GM21786 (cell line): ENCODE results near the gene FEZF2.

ENCODE experiments used
- ATAC-seq: cut with Tn5 transposase; IDR thresholded peaks from one replicate; pipeline ENCODE4 v1.9.1; 2021; ENCODE audit not compliant: unreplicated experiment

FEZF2 gene

DNA sequence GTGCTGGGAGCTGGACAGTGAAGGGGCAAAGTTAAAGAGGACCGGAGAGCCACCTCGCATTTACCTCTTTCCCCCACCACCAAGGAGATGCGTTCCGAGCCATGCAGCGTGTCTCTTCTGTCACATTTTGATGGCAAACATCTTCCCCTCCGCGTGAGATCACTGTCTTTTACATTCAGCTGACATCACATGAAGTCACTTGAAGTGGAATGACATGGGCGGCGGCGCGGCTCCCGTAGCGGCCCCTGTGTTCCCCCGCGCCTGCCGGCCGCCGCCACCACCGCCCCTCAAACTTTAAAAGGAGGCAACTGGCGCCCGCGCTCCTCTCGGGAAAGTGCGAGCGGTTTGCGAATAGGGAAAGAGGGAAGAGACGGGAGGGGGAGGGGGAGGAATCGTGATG, at the start of gene FEZF2:
FEZF2 (minus strand) TSS at position 336 of the 400 bp plus-strand sequence. CDS start 682 bp downstream, outside the sequence.
- no peak for ATAC-seq

DNA sequence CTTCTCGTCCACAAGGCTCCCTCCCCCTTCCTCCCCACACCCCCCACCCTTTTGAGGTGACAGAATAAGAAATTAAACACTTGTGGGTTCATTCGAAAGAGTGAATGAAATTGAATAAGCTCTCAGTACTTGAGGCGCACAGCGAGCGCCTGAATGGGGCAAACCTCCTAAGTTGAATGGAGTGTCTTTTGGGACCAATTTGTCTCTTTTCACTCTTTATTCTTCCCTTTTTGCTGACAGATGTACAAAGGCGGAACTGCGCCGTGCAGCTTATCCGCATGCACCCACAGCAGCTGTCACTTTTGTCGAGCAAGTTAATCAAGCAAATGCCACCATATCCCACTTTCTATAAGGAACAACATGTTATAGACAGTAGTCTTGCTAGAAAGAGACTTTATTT, 47.9 kb upstream of the FEZF2 start:
- ATAC-seq: no peak

- ATAC-seq: no peak
These were observed 42.8 kb upstream of the FEZF2 start for GRCh38 chr3:62416144-62416543.

DNA sequence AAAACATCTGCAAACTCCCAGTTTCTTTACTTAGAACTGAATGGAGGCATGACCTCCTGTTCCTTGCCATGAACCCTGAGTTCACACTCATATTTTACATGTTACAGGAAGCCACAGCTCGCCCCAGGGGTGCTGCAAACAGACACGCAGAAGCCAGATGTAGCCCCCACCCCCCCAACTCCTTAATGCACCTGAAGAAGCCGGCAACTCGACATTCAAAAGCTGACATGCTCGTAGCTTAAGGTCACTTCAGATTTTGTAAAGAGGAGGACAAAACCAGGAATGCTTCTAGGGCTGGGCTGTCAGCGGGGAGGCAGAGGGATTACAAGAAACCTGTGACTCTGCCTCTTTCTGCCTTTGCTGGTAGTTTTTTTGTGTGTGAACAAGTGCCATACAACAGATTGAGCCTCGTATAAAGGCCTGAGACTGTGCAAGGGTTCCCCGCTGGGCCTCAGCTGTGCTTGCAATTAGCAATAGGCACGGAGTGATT, 42.0 kb upstream of the FEZF2 start:
- no peak for ATAC-seq

DNA sequence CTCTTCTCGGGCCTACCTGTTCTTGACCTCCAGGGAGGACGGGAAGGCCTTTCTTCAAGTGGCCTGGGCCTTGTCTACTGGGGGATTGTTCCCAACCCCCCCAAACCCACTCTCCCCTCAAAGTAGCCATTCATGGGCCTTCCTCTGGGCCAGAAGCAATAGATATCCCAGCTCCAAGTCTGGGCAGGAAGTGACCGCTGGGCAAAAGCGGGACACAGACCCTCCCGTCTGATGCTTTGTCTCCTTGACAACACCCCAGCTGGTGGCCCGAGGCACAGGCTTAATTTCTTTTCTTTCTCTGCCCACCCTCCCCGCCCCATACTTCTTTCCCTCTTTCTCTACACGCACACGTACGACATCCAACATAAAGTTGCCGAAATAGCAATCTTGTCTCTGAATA, 41.4 kb upstream of the FEZF2 start:
- no peak for ATAC-seq

DNA sequence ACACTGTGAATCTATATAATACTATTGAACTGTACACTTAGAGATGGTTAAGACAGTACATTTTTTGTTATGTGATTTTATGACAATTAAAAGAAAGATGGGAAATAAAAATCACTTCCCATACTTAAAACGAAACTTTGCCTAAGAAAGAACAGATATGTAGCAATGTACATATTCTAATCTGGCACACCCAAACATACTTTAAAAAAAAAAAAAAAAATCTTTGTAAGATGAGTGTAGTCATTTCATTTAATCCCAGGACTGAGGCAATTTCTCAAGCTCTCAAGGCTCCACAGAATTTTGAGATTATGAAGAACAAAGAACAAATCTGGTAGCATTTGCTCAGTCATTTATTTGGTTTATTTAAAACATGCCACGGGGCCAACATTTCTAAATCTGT, 40.3 kb upstream of the FEZF2 start:
- ATAC-seq: no peak

DNA sequence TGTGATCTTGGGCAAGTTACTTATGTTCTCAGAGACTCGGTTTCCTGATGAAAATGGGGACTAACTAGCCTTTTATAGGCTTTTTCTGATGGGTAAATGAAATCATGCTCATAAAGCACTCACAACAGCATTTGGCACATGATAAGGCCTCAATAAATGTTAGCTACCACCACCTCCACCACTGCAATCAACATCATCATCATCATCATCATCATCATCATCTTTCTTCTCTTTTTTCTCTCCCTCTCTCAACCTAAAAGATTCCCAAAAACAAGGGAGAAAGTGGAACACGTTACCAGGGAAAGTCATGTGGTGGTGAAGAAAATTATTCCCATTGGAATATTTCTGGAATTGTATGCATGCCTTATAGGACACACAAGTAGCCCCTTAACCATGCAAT, 33.6 kb upstream of the FEZF2 start:
- ATAC-seq: no peak

- ATAC-seq: no peak
These were observed 32.2 kb upstream of the FEZF2 start for GRCh38 chr3:62405566-62405965.

GRCh38 chr3:62405135-62405534, 31.8 kb upstream of the FEZF2 start:
- no peak for ATAC-seq

- no peak for ATAC-seq
These were observed 31.0 kb upstream of the FEZF2 start for GRCh38 chr3:62404321-62404720.

- ATAC-seq: no peak
These were observed 30.4 kb upstream of the FEZF2 start for GRCh38 chr3:62403765-62404164.

DNA sequence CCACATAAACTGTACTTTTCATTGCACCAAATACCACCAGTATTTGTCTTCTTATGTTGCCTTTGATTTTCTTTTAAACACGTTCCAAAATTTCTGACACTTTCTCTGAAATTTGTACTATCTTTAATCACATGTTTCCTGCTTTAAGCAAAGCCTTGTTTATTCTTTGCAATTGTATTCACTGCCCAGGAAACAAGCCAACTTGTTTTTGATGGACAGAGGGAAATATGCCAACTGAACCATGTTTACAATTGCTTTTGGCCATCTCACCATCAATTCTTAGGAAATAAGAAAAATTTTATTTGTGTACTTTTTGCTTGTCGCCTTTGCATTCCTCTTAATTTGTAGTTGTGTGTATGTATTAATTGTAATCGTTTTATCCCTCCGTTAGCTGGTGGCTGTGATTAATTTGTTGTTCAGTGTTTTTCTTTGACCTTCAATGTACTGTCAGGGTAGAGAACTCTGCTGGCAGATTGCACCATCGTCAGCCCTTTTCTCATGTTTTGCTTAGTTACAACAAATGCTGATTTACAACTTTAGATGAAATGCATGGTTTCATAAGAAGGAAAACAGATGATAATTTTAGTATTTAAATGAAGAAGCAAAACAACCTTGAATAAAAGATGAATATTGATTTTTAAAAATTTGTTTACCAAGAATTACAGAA, 19.4 kb upstream of the FEZF2 start:
- ATAC-seq: no peak

GRCh38 chr3:62387251-62387650, 13.9 kb upstream of the FEZF2 start:
- ATAC-seq: no peak

- ATAC-seq: no peak
These were observed 6.0 kb upstream of the FEZF2 start for GRCh38 chr3:62379321-62379798.

- no peak for ATAC-seq
These were observed 5.6 kb upstream of the FEZF2 start for GRCh38 chr3:62378921-62379320.

DNA sequence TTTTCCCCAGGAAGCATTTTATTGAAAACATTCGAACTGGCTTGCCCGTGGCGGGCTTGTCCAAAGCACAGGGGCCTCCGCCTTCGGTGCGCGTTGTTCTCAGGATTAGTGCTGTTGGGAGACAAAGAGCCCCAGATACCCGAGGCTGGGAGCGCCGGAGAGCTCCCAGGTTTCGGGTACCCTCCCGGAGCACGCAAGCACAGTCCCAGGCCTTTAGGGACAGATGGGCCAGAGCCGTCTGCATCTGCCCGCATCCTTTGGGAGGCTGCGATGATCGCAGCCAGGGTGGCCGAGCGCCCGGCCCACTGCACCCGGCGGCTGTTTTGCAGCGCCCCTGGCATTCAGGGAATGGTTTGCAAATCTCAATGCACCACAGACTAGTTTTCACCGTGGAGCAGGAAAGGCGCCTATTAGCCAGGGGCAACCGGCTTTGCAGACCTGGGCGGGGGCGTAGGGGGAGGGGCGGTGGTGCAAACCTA, 5.0 kb upstream of the FEZF2 start:
- no peak for ATAC-seq

- ATAC-seq: no peak
These were observed 3.8 kb upstream of the FEZF2 start for GRCh38 chr3:62376906-62377877.

- ATAC-seq: no peak
These were observed 3.0 kb upstream of the FEZF2 start for GRCh38 chr3:62376454-62376720.

DNA sequence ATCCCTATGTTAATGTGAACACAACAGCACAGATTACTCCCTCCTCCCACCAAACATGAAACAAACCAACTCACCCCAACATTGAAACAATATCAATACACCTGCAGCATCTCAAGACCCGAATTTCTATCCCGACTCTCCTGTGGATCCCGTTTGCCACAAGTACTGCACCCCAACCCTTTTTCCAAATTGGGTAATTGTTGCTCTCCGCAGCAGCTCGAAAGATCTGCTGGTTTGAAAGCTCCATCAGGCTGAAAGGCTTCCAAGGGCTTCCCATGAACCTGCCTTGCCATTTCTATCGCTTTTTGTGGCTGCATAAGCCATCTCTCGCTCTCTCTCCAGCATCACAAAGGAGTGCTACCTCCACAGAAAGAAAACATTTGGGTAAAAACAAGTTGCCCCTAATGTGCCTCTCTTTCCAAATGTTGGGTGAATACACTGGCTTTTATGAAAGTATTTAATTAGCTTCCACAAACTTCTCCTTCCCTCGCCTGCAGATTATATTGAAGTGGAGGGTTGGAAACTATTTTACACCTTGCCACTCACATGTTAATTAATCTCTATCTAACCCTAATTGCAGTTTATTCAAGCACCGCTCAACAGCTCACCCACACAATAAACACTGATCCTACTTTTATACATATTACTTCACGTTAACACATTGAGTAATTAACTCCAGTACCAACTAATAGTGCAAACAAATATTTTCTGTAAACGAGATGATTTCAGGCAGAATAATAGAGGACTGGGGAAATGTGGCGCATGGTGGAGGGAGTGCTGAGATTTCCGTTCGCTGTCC, 2.5 kb upstream of the FEZF2 start:
- ATAC-seq: no peak

DNA sequence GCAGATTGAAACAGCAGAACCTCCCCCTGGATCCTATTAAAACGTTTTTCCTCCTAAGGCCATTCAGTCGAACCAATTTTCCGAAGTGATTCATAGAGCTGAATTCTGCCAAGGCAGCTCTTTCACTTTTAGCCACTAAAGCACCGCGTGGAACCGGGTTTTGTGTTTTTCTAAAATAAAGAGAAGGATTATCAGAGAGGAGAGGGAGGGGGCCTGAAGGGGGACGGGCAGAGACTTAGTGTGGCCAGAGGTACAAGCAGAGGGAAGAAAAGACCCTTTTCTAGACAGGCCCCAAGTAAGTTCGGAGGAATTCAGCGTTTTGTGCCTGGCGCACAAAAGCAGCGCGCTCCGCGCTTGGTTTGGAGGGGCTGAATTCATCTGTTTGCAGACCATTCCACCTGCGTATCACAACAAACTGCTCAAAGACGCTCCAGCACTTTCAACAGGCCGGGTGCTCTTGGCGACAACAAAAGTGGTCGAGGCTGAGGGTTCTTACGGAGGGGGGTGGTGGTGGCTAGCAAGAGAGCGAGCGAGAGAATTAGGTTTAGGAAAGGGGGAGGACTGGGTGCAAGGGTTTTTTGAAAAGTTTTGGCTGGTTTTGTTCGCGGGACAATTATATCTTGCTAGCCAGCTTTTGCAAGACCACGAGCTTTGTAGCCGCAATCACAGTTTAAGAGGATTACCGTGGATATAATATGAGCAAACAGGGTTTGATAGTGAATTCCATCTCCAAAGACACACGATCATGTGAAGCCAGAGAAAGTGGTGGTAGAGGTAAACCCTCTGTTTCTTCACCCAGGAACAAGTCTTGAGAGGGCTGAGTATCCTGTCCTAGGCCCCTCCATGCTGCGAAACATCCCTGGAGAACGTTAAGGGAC, 1.2 kb upstream of the FEZF2 start:
- no peak for ATAC-seq
